ENCODE measurements around the gene APOM. TPM values are rescaled to one million over a fixed set of nuclear protein-coding genes. Genes with fewer than 3 reads are reported as not detected.
A peak's percentile ranks its signal among the peaks of the same experiment; 100 is the strongest.

Gene APOM
- total RNA-seq, 2 experiments from 2014 or later: 3.1 to 4.6 TPM

GRCh38 chr6:31621320-31621939, 34.3 kb upstream of the APOM start:
- POLR2A ChIA-PET: interaction anchor here (1.1 to 4.0 kb wide), 12 partner anchors 13 to 574 kb away, joined by 3 to 34 read pairs (median 6); partner anchors contain the start of genes BAG6, C6orf47, CSNK2B and DDX39B
- no peak for ATAC-seq (ENCODE audit: low read depth)

DNA sequence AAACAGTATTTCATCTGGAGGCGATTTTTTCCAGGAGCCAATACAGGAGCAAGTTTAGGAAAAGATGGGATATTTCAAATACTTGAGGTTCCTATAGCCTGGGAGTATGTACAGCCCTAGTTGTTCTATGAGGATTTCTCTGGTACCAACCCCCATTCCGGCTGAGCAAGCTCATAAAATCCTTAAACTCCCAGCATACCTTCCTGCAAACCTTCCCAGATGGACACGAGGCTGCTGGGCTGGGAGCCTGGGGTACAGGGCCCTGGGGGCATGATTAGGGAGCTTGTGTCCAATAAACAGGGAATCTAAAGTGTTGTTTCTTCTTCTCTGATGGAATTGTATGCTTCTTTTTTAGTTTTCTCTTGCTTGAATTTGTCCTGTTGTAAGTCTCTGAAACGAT, 33.7 kb upstream of the APOM start:
- Mint-ChIP-seq H3K4me3 (peak overlapping the region; percentile 91), H3K9me3 (no peaks in the 10 kb centered on the region), H3K27ac (peak overlapping the region; percentile 94), H3K27me3 (no peaks in the 10 kb centered on the region), H3K4me1 (peaks cover 23% of the 10 kb centered on the region), H3K36me3 (peaks cover 27% of the 10 kb centered on the region)
- POLR2A ChIA-PET: interaction anchor here (1.1 to 4.0 kb wide), 9 partner anchors 12 to 80 kb away, joined by 3 to 34 read pairs (median 8); partner anchors contain the start of genes BAG6, C6orf47, CSNK2B and DDX39B
- DNase-seq (no peak), ATAC-seq (ENCODE audit: low read depth) (no peak)

More at GRCh38 chr6:31621320-31621939, 34.3 kb upstream of the APOM start:
- no peak for DNase-seq
- no peaks in the 10 kb centered on the region for H3K9me3 Mint-ChIP-seq
- peaks cover 28% of the 10 kb centered on the region for H3K4me1 Mint-ChIP-seq
- peak overlapping the region; percentile 94 for H3K27ac Mint-ChIP-seq
- H3K27me3 Mint-ChIP-seq: no peaks in the 10 kb centered on the region
- peak overlapping the region; percentile 91 for H3K4me3 Mint-ChIP-seq
- H3K36me3 Mint-ChIP-seq: peaks cover 30% of the 10 kb centered on the region

- Mint-ChIP-seq H3K4me1 (peaks cover 23% of the 10 kb centered on the region), H3K27ac (peak overlapping the region; percentile 28), H3K4me3 (peak overlapping the region; percentile 91), H3K27me3 (no peaks in the 10 kb centered on the region), H3K9me3 (no peaks in the 10 kb centered on the region), H3K36me3 (peaks cover 33% of the 10 kb centered on the region)
- DNase-seq (no peak), ATAC-seq (ENCODE audit: low read depth) (no peak)
- POLR2A ChIA-PET: interaction anchor here (0.7 to 4.0 kb wide), 6 partner anchors 21 to 81 kb away, joined by 3 to 34 read pairs (median 8); partner anchors contain the start of genes BAG6, C6orf47 and DDX39B
These were observed 33.0 kb upstream of the APOM start for GRCh38 chr6:31622684-31623091.

DNA sequence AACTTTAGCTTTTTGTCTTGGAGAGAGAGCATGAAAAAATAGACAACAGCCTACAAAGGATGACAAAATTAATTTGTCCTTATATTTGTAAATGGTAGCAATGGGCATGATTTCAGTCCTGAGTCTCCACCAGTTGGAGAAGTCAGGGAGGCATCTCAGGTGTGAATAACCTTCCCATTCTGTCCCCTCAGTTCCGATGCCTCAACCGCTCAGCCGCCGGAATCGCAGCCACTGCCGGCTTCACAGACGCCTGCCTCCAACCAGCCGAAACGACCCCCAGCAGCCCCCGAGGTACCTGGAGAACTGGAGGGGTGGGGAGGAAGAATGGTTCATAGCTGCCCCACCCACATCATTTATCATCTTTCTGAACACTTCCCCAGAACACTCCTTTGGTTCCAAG, 31.6 kb upstream of the APOM start:
- peaks cover 20% of the 10 kb centered on the region for H3K4me1 Mint-ChIP-seq
- ATAC-seq (ENCODE audit: low read depth) (no peak), DNase-seq (no peak)
- H3K36me3 Mint-ChIP-seq: peaks cover 40% of the 10 kb centered on the region
- POLR2A ChIA-PET: interaction anchor here (4.1 kb wide), 1 partner anchor 28 kb away, joined by 18 read pairs; the partner anchor contains the start of gene BAG6
- no peaks in the 10 kb centered on the region for H3K9me3 Mint-ChIP-seq
- peak overlapping the region; percentile 34 for H3K27ac Mint-ChIP-seq
- no peak overlapping the region for H3K4me3 Mint-ChIP-seq
- H3K27me3 Mint-ChIP-seq: no peaks in the 10 kb centered on the region

DNA sequence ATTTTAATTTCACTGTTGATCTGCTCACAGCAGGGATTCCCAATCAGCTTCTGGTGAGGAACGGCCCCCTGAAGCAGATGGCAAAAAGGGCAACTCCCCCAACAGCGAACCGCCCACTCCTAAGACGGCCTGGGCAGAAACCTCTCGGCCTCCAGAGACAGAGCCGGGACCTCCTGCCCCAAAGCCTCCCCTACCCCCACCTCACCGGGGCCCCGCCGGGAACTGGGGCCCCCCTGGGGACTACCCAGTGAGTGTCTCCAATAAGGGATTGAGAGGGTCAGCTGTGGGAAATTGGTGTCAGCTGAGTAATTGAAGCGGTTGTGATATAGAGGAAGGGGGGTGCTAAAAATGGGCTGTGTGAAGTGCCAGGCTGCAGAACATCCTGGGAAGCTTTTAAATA, 28.7 kb upstream of the APOM start:
- POLR2A ChIA-PET: interaction anchor here (0.6 to 4.1 kb wide), 6 partner anchors 9 to 102 kb away, joined by 3 to 18 read pairs (median 4); partner anchors contain the start of gene BAG6
- no peak for ATAC-seq (ENCODE audit: low read depth)
- DNase-seq: no peak
- Mint-ChIP-seq H3K27ac (no peak overlapping the region), H3K4me3 (no peak overlapping the region), H3K4me1 (peaks cover 14% of the 10 kb centered on the region), H3K9me3 (no peaks in the 10 kb centered on the region), H3K36me3 (peaks cover 48% of the 10 kb centered on the region), H3K27me3 (no peaks in the 10 kb centered on the region)

DNA sequence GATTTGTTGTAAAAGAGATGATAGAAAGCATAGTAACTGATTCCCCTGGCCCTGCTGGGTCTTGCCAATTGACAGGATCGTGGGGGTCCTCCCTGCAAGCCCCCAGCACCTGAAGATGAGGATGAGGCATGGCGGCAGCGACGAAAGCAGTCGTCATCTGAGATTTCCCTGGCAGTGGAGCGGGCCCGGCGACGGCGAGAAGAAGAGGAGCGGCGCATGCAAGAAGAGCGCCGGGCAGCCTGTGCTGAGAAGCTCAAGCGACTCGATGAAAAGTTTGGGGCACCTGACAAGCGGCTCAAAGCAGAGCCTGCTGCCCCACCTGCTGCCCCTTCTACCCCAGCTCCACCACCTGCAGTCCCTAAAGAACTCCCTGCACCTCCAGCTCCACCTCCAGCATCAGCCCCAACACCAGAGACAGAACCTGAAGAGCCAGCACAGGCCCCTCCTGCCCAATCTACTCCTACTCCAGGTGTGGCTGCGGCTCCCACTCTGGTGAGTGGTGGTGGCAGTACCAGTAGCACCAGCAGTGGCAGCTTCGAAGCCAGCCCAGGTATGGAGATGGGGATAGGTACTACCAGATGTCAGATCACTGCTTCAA, 27.9 kb upstream of the APOM start:
- no peak overlapping the region for H3K4me3 Mint-ChIP-seq
- ATAC-seq (ENCODE audit: low read depth): no peak
- H3K36me3 Mint-ChIP-seq: peaks cover 47% of the 10 kb centered on the region
- no peaks in the 10 kb centered on the region for H3K9me3 Mint-ChIP-seq
- no peaks in the 10 kb centered on the region for H3K27me3 Mint-ChIP-seq
- H3K4me1 Mint-ChIP-seq: peaks cover 6% of the 10 kb centered on the region
- no peak for DNase-seq
- H3K27ac Mint-ChIP-seq: no peak overlapping the region
- POLR2A ChIA-PET: interaction anchor here (1.0 to 4.1 kb wide), 5 partner anchors 8 to 24 kb away, joined by 3 to 18 read pairs (median 3); partner anchors contain the start of gene BAG6

DNA sequence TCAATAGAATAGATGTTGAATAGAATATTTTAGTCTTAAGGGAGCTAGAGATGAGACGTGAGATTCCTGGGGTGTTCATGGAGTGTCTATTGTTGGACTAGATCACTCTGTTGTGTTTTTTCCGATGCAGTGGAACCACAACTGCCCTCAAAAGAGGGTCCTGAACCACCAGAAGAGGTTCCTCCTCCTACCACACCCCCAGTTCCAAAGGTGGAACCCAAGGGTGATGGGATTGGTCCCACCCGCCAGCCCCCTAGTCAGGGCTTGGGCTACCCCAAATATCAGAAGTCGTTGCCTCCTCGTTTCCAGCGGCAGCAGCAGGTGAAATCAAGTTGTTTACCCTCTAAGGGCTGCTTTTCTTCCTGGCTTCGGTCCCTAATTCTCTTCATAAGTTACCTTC, 26.7 kb upstream of the APOM start:
- ATAC-seq (ENCODE audit: low read depth): no peak
- no peak overlapping the region for H3K4me3 Mint-ChIP-seq
- H3K4me1 Mint-ChIP-seq: peaks cover 4% of the 10 kb centered on the region
- no peak for DNase-seq
- no peaks in the 10 kb centered on the region for H3K27me3 Mint-ChIP-seq
- no peaks in the 10 kb centered on the region for H3K9me3 Mint-ChIP-seq
- POLR2A ChIA-PET: no interaction called here
- H3K36me3 Mint-ChIP-seq: peaks cover 45% of the 10 kb centered on the region
- no peak overlapping the region for H3K27ac Mint-ChIP-seq

DNA sequence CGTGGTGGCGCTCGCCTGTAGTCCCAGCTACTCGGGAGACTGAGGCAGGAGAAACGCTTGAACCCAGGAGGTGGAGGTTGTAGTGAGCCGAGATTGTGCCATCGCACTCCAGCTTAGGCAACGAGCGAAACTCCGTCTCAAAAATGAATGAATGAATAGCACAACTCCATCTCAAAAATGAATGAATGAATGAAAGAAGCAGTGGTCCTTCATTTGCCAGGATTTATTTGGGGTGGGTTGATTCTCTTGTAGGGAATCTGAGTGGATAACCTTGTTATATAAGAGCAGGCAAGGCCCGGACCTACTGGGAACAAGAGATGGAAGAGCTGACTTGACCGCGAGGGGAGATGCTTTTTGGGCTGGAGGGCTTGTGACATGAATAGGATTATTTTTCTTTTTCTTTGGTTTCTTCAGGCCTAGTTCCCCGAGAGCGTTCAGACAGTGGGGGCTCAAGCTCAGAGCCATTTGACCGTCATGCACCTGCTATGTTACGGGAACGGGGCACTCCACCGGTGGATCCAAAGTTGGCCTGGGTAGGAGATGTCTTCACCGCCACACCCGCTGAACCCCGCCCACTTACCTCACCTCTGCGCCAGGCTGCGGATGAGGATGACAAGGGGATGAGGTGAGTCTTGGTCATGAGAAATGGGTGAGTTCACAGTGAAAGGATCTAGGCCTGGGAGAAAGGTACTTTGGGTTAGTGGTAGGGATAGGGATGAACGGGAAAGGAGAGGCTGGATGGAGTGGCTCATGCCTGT, 25.3 kb upstream of the APOM start:
- POLR2A ChIA-PET: interaction anchor here (1.5 kb wide), 1 partner anchor 22 kb away, joined by 4 read pairs; the partner anchor contains the start of gene BAG6
- DNase-seq: no peak
- no peaks in the 10 kb centered on the region for H3K27me3 Mint-ChIP-seq
- H3K27ac Mint-ChIP-seq: no peak overlapping the region
- H3K4me1 Mint-ChIP-seq: peaks cover 4% of the 10 kb centered on the region
- H3K4me3 Mint-ChIP-seq: no peak overlapping the region
- no peak for ATAC-seq (ENCODE audit: low read depth)
- H3K36me3 Mint-ChIP-seq: peaks cover 49% of the 10 kb centered on the region
- H3K9me3 Mint-ChIP-seq: no peaks in the 10 kb centered on the region

DNA sequence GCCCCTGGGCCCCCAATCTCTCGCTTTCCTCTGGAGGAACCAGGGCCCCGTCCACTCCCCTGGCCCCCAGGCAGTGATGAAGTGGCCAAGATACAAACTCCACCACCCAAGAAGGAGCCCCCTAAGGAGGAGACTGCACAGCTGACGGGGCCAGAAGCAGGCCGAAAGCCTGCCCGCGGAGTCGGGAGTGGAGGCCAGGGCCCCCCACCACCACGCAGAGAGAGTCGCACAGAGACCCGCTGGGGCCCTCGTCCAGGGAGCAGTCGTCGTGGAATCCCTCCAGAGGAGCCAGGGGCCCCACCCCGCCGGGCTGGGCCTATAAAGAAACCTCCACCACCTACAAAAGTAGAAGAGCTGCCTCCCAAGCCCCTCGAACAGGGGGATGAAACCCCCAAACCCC, 24.5 kb upstream of the APOM start:
- Mint-ChIP-seq H3K27ac (no peak overlapping the region), H3K27me3 (no peaks in the 10 kb centered on the region), H3K9me3 (no peaks in the 10 kb centered on the region), H3K4me1 (peaks cover 2% of the 10 kb centered on the region), H3K4me3 (no peak overlapping the region), H3K36me3 (peaks cover 45% of the 10 kb centered on the region)
- no peak for ATAC-seq (ENCODE audit: low read depth)
- POLR2A ChIA-PET: no interaction called here
- DNase-seq: no peak

GRCh38 chr6:31631681-31632278, 23.9 kb upstream of the APOM start:
- Mint-ChIP-seq H3K27ac (no peak overlapping the region), H3K4me1 (peaks cover 2% of the 10 kb centered on the region), H3K9me3 (no peaks in the 10 kb centered on the region), H3K36me3 (peaks cover 44% of the 10 kb centered on the region), H3K27me3 (no peaks in the 10 kb centered on the region), H3K4me3 (no peak overlapping the region)
- ATAC-seq (ENCODE audit: low read depth) (no peak), DNase-seq (no peak)
- POLR2A ChIA-PET: no interaction called here

DNA sequence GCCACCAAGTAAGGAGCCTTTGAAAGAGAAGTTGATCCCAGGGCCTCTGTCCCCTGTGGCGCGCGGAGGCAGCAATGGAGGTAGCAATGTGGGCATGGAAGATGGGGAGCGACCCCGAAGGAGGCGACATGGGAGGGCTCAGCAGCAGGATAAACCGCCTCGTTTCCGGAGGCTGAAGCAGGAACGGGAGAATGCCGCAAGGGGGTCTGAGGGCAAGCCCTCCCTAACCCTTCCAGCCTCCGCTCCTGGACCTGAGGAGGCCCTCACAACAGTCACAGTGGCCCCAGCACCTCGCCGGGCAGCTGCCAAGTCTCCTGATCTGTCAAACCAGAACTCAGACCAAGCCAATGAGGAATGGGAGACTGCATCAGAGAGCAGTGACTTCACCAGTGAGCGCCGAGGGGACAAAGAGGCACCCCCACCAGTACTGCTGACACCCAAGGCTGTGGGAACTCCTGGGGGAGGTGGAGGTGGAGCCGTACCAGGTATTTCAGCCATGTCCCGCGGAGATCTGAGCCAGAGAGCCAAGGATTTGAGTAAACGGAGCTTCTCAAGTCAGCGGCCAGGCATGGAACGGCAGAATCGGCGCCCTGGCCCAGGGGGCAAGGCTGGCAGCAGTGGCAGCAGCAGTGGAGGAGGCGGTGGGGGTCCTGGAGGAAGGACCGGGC, 23.3 kb upstream of the APOM start:
- Mint-ChIP-seq H3K27me3 (no peaks in the 10 kb centered on the region), H3K36me3 (peaks cover 42% of the 10 kb centered on the region), H3K4me1 (peaks cover 2% of the 10 kb centered on the region), H3K4me3 (no peak overlapping the region), H3K9me3 (no peaks in the 10 kb centered on the region), H3K27ac (peak overlapping the region; percentile 42)
- no peak for DNase-seq
- ATAC-seq (ENCODE audit: low read depth): no peak
- POLR2A ChIA-PET: no interaction called here

DNA sequence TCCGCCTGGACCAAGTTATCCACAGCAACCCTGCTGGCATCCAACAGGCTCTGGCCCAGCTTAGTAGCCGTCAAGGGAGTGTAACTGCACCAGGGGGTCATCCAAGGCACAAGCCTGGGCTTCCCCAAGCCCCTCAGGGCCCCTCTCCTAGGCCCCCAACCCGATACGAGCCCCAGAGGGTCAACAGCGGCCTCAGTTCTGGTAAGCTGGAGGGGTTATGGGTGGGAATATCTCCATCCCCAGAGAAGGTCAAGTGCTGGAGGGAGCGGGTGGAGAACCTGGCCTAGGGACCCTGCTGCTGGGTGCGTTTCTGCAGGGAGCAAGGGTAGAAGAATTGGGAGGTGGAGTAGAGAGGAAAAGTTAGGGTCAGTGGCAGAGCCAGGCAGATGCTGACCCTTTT, 22.2 kb upstream of the APOM start:
- Mint-ChIP-seq H3K27me3 (no peaks in the 10 kb centered on the region), H3K27ac (no peak overlapping the region), H3K4me1 (peaks cover 1% of the 10 kb centered on the region), H3K36me3 (peaks cover 35% of the 10 kb centered on the region), H3K9me3 (no peaks in the 10 kb centered on the region), H3K4me3 (no peak overlapping the region)
- DNase-seq: no peak
- POLR2A ChIA-PET: interaction anchor here (1.0 kb wide), 1 partner anchor 13 kb away, joined by 7 read pairs; the partner anchor contains the start of gene PRRC2A
- ATAC-seq (ENCODE audit: low read depth): no peak

Measured in activated naive CD8-positive, alpha-beta T cell treated with anti-CD3 and anti-CD28 coated beads, Interleukin-2, amount 10 ng/mL, durations not matched to agents 7 days and 5 days (primary cell).